Erythroblast (primary cell): ENCODE measurements around the gene PTPN1.
"Not testable (repeated sequence)": the region's sequence is repeated elsewhere in the genome, so short reads cannot be mapped to it uniquely, and the experiment has no call there.

ENCODE experiments used
- DNase-seq, 2 experiments: peaks; one replicate each; lab custom pipeline; 2025; lab: John Stamatoyannopoulos, UW
- GATA1 ChIP-seq: IDR thresholded peaks from 2 replicates; pipeline ENCODE4 v1.6.1; 2011; ENCODE audit warnings: low read depth, mild to moderate bottlenecking, control low read depth, low read length, moderate library complexity
- POLR2A ChIP-seq: IDR thresholded peaks from 2 replicates; pipeline ENCODE4 v1.6.1; 2011; ENCODE audit warnings: mild to moderate bottlenecking, low read length

The PTPN1 gene

DNA sequence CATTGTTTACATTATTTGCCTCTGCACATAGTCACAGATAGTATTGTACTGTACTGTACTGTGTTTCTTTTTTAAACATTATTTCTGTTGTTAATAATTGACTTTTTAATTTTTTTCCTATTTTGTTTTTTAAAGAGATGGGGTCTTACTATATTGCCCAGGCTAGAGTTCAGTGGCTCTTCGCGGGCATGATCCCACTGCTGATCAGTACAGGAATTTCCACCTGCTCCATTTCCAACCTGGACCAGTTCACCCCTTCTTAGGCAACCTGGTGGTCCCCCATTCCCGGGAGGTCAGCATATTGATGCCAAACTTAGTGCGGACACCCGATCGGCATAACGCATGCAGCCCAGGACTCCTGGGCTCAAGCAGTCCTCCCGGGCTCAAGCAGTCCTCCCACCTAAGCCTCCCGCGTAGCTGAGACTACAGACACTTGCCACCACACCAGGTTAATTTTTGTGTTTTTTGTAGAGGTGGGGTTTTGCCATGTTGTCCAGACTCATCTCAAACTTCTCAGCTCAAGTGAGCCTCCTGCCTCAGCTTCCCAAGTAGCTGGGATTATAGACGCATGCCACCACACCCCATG is 47.5 kb downstream of the PTPN1 start:
- DNase-seq, result no peak
- TF ChIP-seq POLR2A (no peak), GATA1 (no peak)

GRCh38 chr20:50558483-50558925 is 48.3 kb downstream of the PTPN1 start:
- DNase-seq, result peak in 1 of 2 experiments; percentile 41
- no peak for TF ChIP-seq GATA1
- no peak for TF ChIP-seq POLR2A

- TF ChIP-seq POLR2A (no peak), GATA1 (no peak)
- no peak for DNase-seq
Observed at GRCh38 chr20:50559149-50559548, 49.0 kb downstream of the PTPN1 start.

GRCh38 chr20:50559856-50560638 is 49.9 kb downstream of the PTPN1 start:
- no peak for DNase-seq
- TF ChIP-seq POLR2A, result no peak
- no peak for TF ChIP-seq GATA1

- TF ChIP-seq GATA1 (no peak), POLR2A (no peak)
Observed at GRCh38 chr20:50560867-50561266, 50.7 kb downstream of the PTPN1 start.

DNA sequence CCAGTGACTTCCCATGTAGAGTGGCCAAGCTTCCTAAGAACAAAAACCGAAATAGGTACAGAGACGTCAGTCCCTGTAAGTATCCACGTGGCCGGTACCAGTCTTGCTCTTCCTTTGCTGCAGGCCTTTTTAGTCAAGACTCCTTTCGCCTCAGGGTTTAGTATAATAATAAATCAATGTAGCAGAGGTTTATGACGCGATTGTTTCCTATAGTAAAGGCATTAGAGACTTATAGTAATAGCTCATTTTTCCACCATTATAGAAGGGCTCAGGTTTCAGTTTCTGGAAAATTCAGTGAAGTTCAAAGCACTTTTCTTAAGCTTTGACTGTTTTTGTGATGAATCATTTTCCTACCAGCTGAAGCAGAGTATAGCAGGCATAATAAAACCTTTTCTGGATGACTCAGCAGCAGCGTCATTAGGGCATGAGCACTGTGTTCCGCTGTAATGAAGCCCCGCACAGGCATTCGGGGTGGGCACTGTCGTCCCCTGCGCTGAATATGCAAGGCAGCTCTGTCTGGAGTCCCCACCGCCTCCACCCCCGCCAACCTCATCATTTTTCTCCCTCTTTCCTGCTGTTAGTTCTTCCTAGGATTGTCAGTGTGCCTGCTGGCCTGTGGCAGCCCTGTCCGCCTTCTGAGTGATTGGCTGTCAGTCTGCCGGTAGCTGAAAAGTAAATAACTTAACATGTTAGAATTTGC is 51.3 kb downstream of the PTPN1 start:
- no peak for DNase-seq
- TF ChIP-seq POLR2A (no peak), GATA1 (no peak)

More at GRCh38 chr20:50560867-50561266, 50.7 kb downstream of the PTPN1 start:
- DNase-seq, result no peak

DNA sequence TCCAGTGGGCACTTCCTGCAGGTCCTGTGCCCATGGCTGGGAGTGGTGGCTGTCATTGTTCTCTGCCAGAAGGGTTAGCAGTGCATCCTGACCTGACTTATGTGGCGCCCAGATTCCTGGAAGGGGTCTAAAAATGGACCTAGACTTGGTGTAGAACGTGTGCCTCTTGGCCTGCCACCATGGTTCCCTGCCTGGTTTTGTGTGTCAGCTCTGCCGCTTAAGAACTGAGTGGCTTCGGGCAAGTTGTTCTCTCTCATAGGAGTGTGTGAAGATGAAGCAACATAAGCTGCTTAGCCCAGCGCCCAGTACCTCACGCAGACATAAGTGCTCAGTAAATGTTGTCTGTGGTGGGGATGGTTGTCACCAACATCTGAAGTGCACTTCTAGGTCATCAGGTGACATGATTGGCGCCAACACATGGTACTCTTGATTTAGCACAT is 52.1 kb downstream of the PTPN1 start:
- no peak for TF ChIP-seq POLR2A
- TF ChIP-seq GATA1, result no peak
- DNase-seq, result no peak

- TF ChIP-seq POLR2A (no peak), GATA1 (no peak)
- DNase-seq, result no peak
Observed at GRCh38 chr20:50563133-50563944, 53.2 kb downstream of the PTPN1 start.

- TF ChIP-seq POLR2A (no peak), GATA1 (no peak)
- DNase-seq, result no peak
Observed at GRCh38 chr20:50565383-50565782, 55.2 kb downstream of the PTPN1 start.

DNA sequence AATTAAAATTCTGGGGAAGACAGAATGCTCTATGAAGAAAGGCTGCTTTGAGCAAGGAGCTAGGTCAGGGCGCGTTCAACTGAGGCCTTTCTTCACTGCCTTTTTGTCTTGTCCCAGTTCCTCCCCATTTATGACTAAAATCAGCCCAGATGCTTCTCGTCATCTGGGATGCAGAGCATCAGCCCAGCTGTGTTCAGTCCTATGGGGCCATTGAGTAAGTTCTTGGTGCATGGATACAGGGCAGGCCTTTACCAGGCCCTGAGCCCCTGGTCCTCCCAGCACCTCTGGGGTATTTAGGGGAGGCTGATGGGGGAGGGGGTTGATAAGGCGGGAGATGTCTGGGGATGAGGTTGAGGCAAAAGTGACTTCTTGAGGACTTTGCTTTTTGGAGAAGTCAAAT is 55.7 kb downstream of the PTPN1 start:
- DNase-seq, result no peak
- TF ChIP-seq GATA1 (no peak), POLR2A (no peak)

- TF ChIP-seq POLR2A (no peak), GATA1 (no peak)
- no peak for DNase-seq
Observed at GRCh38 chr20:50567860-50568548, 57.8 kb downstream of the PTPN1 start.

- TF ChIP-seq POLR2A, result no peak
- no peak for DNase-seq
Observed at GRCh38 chr20:50568549-50568942, 58.4 kb downstream of the PTPN1 start.

DNA sequence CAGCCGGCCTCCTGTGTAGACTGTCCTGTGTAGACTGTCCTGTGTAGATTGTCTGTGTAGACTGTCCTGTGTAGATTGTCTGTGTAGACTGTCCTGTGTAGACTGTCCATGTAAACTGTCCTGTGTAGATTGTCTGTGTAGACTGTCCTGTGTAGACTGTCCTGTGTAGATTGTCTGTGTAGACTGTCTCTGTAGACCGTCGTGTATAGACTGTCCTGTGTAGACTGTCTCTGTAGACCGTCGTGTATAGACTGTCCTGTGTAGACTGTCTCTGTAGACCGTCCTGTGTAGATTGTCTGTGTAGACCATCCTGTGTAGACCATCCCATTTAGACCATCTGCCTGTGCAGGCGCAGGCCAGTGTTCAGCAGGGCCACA is 59.3 kb downstream of the PTPN1 start:
- not testable (repeated sequence) for DNase-seq
